ENCODE results near the gene DNLZ.

The DNLZ gene

DNA sequence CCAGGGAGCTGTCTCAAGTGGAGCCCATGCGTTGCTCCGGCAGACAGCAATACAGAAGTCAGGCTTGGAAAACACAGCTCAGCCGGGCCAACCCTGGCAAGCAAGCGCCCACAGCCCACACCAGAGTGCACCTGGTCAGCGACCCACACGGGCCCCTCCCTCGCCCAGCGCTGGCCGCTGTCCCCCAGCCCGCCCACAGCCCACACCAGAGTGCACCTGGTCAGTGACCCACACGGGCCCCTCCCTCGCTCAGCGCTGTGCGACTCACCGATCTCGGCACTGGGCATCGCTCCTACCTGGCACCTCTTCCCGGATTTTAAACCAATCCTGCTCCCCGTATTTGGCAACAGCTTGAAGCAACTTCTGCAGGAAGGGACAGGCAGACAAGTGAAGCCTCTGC lies 23.7 kb upstream of the DNLZ start:
- TF ChIP-seq SPI1 (IDR thresholded peaks at IDR 0.05; ENCODE audit: low read depth, low read length) = no peak
- TF ChIP-seq PAX5 (IDR thresholded peaks at IDR 0.05; ENCODE audit: insufficient read depth, low read length, severe bottlenecking) = no peak
- TF ChIP-seq POLR2A (IDR thresholded peaks at IDR 0.05; ENCODE audit: low read depth, low read length) = no peak
- no peak for TF ChIP-seq POU2F2 (IDR thresholded peaks at IDR 0.05; ENCODE audit: low read depth, low read length)
- no peak for TF ChIP-seq POLR2AphosphoS5 (IDR thresholded peaks at IDR 0.05; ENCODE audit: low read depth, low read length)
- TF ChIP-seq TAF1 (IDR thresholded peaks at IDR 0.05; ENCODE audit: low read depth, low read length) = no peak
- no peak for FAIRE-seq
- no peak for DNase-seq (ENCODE audit: insufficient read length, low spot score)

GRCh38 chr9:136386018-136386417 lies 22.5 kb upstream of the DNLZ start:
- FAIRE-seq (no peak), DNase-seq (ENCODE audit: insufficient read length, low spot score) (no peak)
- TF ChIP-seq POLR2AphosphoS5 (IDR thresholded peaks at IDR 0.05; ENCODE audit: low read depth, low read length) (no peak), POU2F2 (IDR thresholded peaks at IDR 0.05; ENCODE audit: low read depth, low read length) (no peak), TAF1 (IDR thresholded peaks at IDR 0.05; ENCODE audit: low read depth, low read length) (no peak), PAX5 (IDR thresholded peaks at IDR 0.05; ENCODE audit: insufficient read depth, low read length, severe bottlenecking) (no peak), POLR2A (IDR thresholded peaks at IDR 0.05; ENCODE audit: low read depth, low read length) (no peak), SPI1 (IDR thresholded peaks at IDR 0.05; ENCODE audit: low read depth, low read length) (no peak)

DNA sequence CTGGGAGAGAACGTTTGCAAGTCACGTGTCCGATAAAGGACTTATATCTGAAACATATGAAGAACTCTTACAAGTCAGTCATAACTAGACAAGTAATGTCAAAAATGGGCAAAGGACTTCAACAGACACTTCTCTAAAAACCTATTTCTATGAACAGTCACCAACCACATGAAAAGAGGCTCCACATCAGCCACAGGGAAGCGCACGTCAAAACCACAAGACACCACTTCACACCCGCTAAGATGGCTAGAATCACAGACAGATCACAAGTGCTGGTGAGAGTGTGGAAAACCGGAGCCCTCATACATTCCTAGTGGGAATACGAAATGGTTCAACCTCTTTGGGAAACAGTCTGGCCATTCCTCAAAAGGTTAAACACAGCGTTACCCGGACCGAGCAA lies 21.5 kb upstream of the DNLZ start:
- no peak for FAIRE-seq
- no peak for DNase-seq (ENCODE audit: insufficient read length, low spot score)
- TF ChIP-seq POU2F2 (IDR thresholded peaks at IDR 0.05; ENCODE audit: low read depth, low read length) = no peak

DNA sequence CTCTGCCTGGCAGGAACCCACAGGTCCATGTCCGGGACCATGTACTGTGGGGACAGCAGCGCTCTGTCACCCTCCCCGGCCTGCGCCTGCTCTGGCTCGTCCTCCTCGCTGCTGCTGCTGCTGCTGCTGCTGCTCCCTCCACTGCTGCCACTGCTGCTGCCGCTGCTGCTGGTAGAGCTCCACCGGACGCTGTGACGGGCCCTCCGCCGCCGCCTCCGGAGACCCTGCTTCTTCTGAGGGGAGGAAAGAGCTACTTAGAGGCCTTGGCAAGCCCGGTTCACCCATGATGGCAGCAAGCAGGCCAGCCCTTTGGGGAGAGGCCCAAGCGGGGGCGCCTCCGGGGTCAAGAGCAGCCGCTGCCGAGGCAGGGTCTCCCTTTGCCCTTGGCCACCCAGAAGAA lies 19.9 kb upstream of the DNLZ start:
- TF ChIP-seq PAX5 (IDR thresholded peaks at IDR 0.05; ENCODE audit: insufficient read depth, low read length, severe bottlenecking) (no peak), POLR2AphosphoS5 (IDR thresholded peaks at IDR 0.05; ENCODE audit: low read depth, low read length) (no peak), TAF1 (IDR thresholded peaks at IDR 0.05; ENCODE audit: low read depth, low read length) (no peak), SPI1 (IDR thresholded peaks at IDR 0.05; ENCODE audit: low read depth, low read length) (no peak), POU2F2 (IDR thresholded peaks at IDR 0.05; ENCODE audit: low read depth, low read length) (no peak), POLR2A (IDR thresholded peaks at IDR 0.05; ENCODE audit: low read depth, low read length) (no peak)
- DNase-seq (ENCODE audit: insufficient read length, low spot score) = no peak
- FAIRE-seq = no peak

DNA sequence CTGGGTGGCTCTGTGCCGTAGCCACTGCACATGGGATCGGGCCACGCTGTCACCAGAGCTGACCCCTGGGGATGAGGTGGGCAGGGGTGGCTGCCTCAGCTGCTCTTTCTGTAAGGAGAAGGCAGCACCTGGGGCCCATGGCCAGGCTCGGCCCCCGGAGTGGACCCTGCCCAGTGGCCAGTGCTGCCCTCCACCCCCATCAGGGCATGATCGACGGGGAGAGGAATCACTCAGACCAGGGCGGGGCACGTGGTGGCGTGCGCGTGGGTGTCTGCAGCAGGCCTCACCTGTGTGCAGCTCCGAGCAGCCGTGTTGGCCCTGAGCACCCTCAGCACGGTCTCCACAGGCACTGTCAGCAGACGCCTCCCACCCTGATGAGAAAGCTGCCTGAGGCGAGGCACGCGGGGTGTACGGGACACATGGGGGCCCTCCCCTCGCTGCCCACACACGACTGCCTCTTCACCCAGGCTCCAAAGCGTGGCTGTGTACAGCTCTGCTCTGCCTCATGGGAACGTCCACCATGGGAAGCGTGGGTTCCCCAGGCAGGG lies 18.5 kb upstream of the DNLZ start:
- TF ChIP-seq POU2F2 (IDR thresholded peaks at IDR 0.05; ENCODE audit: low read depth, low read length) (no peak), PAX5 (IDR thresholded peaks at IDR 0.05; ENCODE audit: insufficient read depth, low read length, severe bottlenecking) (no peak), POLR2A (IDR thresholded peaks at IDR 0.05; ENCODE audit: low read depth, low read length) (peak; percentile 6; the same call in 1 of the 2 replicates), SPI1 (IDR thresholded peaks at IDR 0.05; ENCODE audit: low read depth, low read length) (no peak), TAF1 (IDR thresholded peaks at IDR 0.05; ENCODE audit: low read depth, low read length) (no peak), POLR2AphosphoS5 (IDR thresholded peaks at IDR 0.05; ENCODE audit: low read depth, low read length) (no peak)
- FAIRE-seq (no peak), DNase-seq (ENCODE audit: insufficient read length, low spot score) (no peak)

DNA sequence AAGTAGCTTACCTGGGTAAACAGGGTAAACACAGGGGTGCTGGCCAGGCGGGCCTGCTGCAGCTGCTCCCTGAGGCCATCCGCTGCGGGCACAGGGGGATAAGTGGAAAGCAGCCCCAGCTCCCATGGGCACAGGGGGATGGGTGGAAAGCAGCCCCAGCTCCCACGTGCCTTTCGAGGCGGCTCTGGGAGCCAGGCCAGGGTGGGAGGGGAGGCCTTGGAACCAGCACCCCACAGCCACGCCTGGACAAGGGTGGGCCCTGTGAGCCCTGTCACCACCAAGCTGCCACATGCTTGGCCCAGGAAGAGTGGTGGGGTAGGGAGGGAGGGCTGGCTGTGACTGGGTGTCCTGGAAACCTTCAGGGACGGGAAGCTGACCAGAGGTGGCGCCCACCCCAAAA lies 17.8 kb upstream of the DNLZ start:
- no peak for DNase-seq (ENCODE audit: insufficient read length, low spot score)
- TF ChIP-seq PAX5 (IDR thresholded peaks at IDR 0.05; ENCODE audit: insufficient read depth, low read length, severe bottlenecking) = no peak
- no peak for TF ChIP-seq POLR2A (IDR thresholded peaks at IDR 0.05; ENCODE audit: low read depth, low read length)
- TF ChIP-seq TAF1 (IDR thresholded peaks at IDR 0.05; ENCODE audit: low read depth, low read length) = no peak
- TF ChIP-seq POU2F2 (IDR thresholded peaks at IDR 0.05; ENCODE audit: low read depth, low read length) = no peak
- no peak for TF ChIP-seq POLR2AphosphoS5 (IDR thresholded peaks at IDR 0.05; ENCODE audit: low read depth, low read length)
- no peak for TF ChIP-seq SPI1 (IDR thresholded peaks at IDR 0.05; ENCODE audit: low read depth, low read length)
- FAIRE-seq = no peak

DNA sequence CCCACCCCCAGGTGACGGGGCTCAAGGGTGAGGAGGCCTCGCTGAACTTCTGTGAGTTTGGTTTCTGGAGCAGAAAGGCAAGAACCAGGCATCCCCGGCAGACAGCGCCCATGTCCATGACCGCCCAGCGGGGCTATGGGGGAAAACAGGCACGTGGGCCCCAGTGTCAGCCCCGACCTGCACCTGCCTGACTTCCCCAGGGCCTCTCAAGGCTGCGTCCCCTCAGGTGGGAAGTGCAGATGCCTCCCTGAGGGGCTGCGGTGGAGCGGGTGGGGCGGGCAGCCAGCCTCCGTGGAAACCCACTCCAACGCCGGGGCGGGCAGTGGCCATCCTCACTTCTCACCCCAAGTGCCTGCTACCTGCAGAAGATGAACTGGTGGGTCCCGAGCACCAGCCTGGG lies 16.8 kb upstream of the DNLZ start:
- DNase-seq (ENCODE audit: insufficient read length, low spot score) (no peak), FAIRE-seq (no peak)
- no peak for TF ChIP-seq SPI1 (IDR thresholded peaks at IDR 0.05; ENCODE audit: low read depth, low read length)
- TF ChIP-seq POU2F2 (IDR thresholded peaks at IDR 0.05; ENCODE audit: low read depth, low read length) = no peak
- TF ChIP-seq PAX5 (IDR thresholded peaks at IDR 0.05; ENCODE audit: insufficient read depth, low read length, severe bottlenecking) = no peak
- TF ChIP-seq POLR2A (IDR thresholded peaks at IDR 0.05; ENCODE audit: low read depth, low read length) = no peak
- no peak for TF ChIP-seq POLR2AphosphoS5 (IDR thresholded peaks at IDR 0.05; ENCODE audit: low read depth, low read length)
- no peak for TF ChIP-seq TAF1 (IDR thresholded peaks at IDR 0.05; ENCODE audit: low read depth, low read length)

- TF ChIP-seq TAF1 (IDR thresholded peaks at IDR 0.05; ENCODE audit: low read depth, low read length) (no peak), POLR2AphosphoS5 (IDR thresholded peaks at IDR 0.05; ENCODE audit: low read depth, low read length) (no peak), POU2F2 (IDR thresholded peaks at IDR 0.05; ENCODE audit: low read depth, low read length) (no peak), PAX5 (IDR thresholded peaks at IDR 0.05; ENCODE audit: insufficient read depth, low read length, severe bottlenecking) (no peak), POLR2A (IDR thresholded peaks at IDR 0.05; ENCODE audit: low read depth, low read length) (no peak), SPI1 (IDR thresholded peaks at IDR 0.05; ENCODE audit: low read depth, low read length) (no peak)
- DNase-seq (ENCODE audit: insufficient read length, low spot score) = no peak
- no peak for FAIRE-seq
Observed at GRCh38 chr9:136379891-136380290, 16.3 kb upstream of the DNLZ start.

DNA sequence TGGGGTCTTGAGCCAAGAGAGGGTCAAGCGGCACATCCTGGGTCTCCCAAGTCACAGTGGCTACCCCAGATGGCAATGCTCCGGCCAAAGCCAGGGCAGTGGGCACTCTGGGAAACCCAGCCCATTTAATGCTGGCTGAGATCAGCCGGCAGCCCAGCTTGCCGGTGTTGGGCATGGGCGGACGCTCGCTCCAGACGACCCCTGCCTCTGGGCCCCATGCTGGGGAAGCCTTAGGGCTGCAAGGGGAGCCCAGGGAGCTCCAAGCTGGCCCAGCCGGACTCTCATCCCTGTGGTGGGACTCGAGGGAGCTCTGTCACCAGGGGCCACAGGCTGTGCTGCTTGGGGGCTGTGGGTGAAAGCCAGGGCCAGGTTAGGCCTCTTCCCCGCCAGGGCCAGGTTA lies 15.9 kb upstream of the DNLZ start:
- no peak for TF ChIP-seq PAX5 (IDR thresholded peaks at IDR 0.05; ENCODE audit: insufficient read depth, low read length, severe bottlenecking)
- no peak for TF ChIP-seq TAF1 (IDR thresholded peaks at IDR 0.05; ENCODE audit: low read depth, low read length)
- no peak for TF ChIP-seq POU2F2 (IDR thresholded peaks at IDR 0.05; ENCODE audit: low read depth, low read length)
- no peak for TF ChIP-seq SPI1 (IDR thresholded peaks at IDR 0.05; ENCODE audit: low read depth, low read length)
- TF ChIP-seq POLR2AphosphoS5 (IDR thresholded peaks at IDR 0.05; ENCODE audit: low read depth, low read length) = no peak
- TF ChIP-seq POLR2A (IDR thresholded peaks at IDR 0.05; ENCODE audit: low read depth, low read length) = no peak
- DNase-seq (ENCODE audit: insufficient read length, low spot score) (no peak), FAIRE-seq (no peak)

DNA sequence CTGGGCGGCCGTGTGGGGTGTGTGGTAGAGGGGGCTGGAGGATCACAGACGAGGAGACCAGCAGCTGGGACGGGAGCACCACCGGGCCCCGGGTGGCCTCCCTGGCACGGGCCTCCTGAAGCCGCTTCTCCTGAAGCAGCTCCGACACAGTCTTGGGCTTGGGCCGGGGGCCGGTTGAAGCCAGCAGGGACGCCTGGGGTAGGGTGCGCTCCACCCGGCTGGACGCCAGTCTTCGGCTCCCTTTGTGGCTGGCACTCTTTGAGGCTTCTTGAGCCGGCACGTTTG lies 15.4 kb upstream of the DNLZ start:
- FAIRE-seq = no peak
- DNase-seq (ENCODE audit: insufficient read length, low spot score) = no peak
- TF ChIP-seq POU2F2 (IDR thresholded peaks at IDR 0.05; ENCODE audit: low read depth, low read length) = no peak
- no peak for TF ChIP-seq TAF1 (IDR thresholded peaks at IDR 0.05; ENCODE audit: low read depth, low read length)
- no peak for TF ChIP-seq POLR2A (IDR thresholded peaks at IDR 0.05; ENCODE audit: low read depth, low read length)
- TF ChIP-seq POLR2AphosphoS5 (IDR thresholded peaks at IDR 0.05; ENCODE audit: low read depth, low read length) = no peak
- TF ChIP-seq SPI1 (IDR thresholded peaks at IDR 0.05; ENCODE audit: low read depth, low read length) = no peak
- TF ChIP-seq PAX5 (IDR thresholded peaks at IDR 0.05; ENCODE audit: insufficient read depth, low read length, severe bottlenecking) = no peak

Data from GM12891 (cell line).